ENCODE measurements around the gene CDADC1. TPM values are rescaled to one million over a fixed set of nuclear protein-coding genes. Genes with fewer than 3 reads are reported as not detected.

Gene CDADC1
- total RNA-seq, 1 experiment from 2014 or later = 17.6 TPM

DNA sequence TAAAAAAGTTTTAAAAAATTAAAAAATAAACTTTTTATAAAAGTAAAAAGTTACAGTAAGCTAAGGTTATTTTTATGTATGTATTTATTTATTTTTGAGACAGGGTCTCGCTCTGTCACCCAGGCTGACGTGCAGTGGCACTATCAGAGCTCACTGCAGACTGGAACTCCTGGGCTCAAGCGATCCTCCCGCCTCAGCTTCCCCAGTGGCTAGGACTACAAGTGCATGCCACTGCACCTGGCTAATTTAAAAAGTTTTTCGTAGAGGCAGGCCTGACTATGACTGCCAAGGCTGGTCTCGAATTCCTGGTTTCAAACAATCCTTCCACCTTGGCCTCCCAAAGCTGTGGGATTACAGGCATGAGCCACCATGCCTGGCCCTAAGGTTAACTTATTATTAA is 64.1 kb downstream of the CDADC1 start:
- CTCF ChIA-PET = no interaction called here
- no peaks in the 10 kb centered on the region for H4K20me1 ChIP-seq (ENCODE audit: low read length)
- no peaks in the 10 kb centered on the region for H3F3A ChIP-seq (ENCODE audit: low read length, unreplicated experiment)
- no peaks in the 10 kb centered on the region for H3K79me2 ChIP-seq (ENCODE audit: low read length)
- no peak for ATAC-seq
- H3K9ac ChIP-seq (ENCODE audit: low read length) = no peak overlapping the region
- no peaks in the 10 kb centered on the region for H3K27me3 ChIP-seq (ENCODE audit: low read length)
- TF ChIP-seq EZH2 (IDR thresholded peaks at IDR 0.05; ENCODE audit: low read length, unreplicated experiment) (no peak), CTCF (conservative IDR thresholded peaks at IDR 0.05; ENCODE audit: low read depth, low read length) (no peak), EZH2phosphoT487 (IDR thresholded peaks at IDR 0.05; ENCODE audit: borderline replicate concordance, low read length) (no peak)
- DNase-seq = no peak
- BruUV-seq (replicated peaks) = no TSS peak
- H3K36me3 ChIP-seq (ENCODE audit: low read depth, low read length) = no peaks in the 10 kb centered on the region
- H3K4me1 ChIP-seq (ENCODE audit: insufficient read depth, low read length) = peaks cover 23% of the 10 kb centered on the region
- no peaks in the 10 kb centered on the region for H3K9me2 ChIP-seq (replicated peaks; ENCODE audit: low read length)
- POLR2A ChIA-PET (ENCODE audit: unreplicated experiment) = no interaction called here
- no peak overlapping the region for H2AFZ ChIP-seq (ENCODE audit: low read length)
- H3K27ac ChIP-seq (ENCODE audit: low read length) = no peak overlapping the region
- H3K9me3 ChIP-seq (ENCODE audit: low read length) = no peaks in the 10 kb centered on the region
- no peak overlapping the region for H3K4me2 ChIP-seq (ENCODE audit: low read length)
- intact Hi-C loops (cut with micrococcal nuclease) = no loop called here
- no peak overlapping the region for H3K4me3 ChIP-seq (ENCODE audit: low read length)

DNA sequence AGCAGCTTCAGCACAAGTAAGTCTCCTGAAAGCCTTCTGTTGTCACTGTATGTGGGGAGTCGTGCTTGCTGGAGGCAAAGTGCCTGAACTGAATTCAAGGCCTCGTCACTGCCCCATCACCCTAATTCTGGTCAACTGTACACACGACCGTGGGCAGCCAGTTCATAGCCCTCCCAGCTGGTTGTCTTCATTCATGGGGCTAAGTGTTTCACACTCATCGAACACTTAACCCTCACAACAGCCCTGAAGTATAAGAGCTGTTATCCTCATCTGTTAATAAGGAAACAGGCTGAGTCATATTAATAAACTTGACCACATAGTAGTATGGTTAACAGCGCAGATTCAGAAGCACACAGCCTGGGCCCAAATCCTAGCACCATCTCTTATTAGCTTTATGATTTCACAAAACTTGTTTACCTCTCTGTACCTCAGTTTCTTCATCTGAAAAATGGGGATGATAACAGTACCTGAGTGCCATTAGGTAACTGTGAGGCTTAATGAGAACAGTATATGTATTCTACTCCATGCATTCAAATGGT is 66.7 kb downstream of the CDADC1 start:
- Histone ChIP-seq H3K27me3 (ENCODE audit: low read length) (no peaks in the 10 kb centered on the region), H3F3A (ENCODE audit: low read length, unreplicated experiment) (no peaks in the 10 kb centered on the region), H3K36me3 (ENCODE audit: low read depth, low read length) (no peaks in the 10 kb centered on the region), H3K9me3 (ENCODE audit: low read length) (no peaks in the 10 kb centered on the region), H3K79me2 (ENCODE audit: low read length) (no peaks in the 10 kb centered on the region), H3K9ac (ENCODE audit: low read length) (peak overlapping the region; percentile 62), H3K4me3 (ENCODE audit: low read length) (no peak overlapping the region), H3K9me2 (replicated peaks; ENCODE audit: low read length) (no peaks in the 10 kb centered on the region), H3K27ac (ENCODE audit: low read length) (peak overlapping the region; percentile 85), H2AFZ (ENCODE audit: low read length) (peak overlapping the region; percentile 66; the same call in 1 of the 2 replicates), H3K4me1 (ENCODE audit: insufficient read depth, low read length) (peaks cover 17% of the 10 kb centered on the region), H4K20me1 (ENCODE audit: low read length) (no peaks in the 10 kb centered on the region), H3K4me2 (ENCODE audit: low read length) (peak overlapping the region; percentile 68)
- no TSS peak for BruUV-seq (replicated peaks)
- intact Hi-C loops (cut with micrococcal nuclease) = no loop called here
- no peak for TF ChIP-seq EZH2 (IDR thresholded peaks at IDR 0.05; ENCODE audit: low read length, unreplicated experiment)
- no peak for TF ChIP-seq EZH2phosphoT487 (IDR thresholded peaks at IDR 0.05; ENCODE audit: borderline replicate concordance, low read length)
- TF ChIP-seq CTCF (conservative IDR thresholded peaks at IDR 0.05; ENCODE audit: low read depth, low read length) = no peak
- DNase-seq = peak; percentile 32
- peak; percentile 59 for ATAC-seq
- ChIA-PET POLR2A (ENCODE audit: unreplicated experiment) (no interaction called here), CTCF (interaction anchor here (1.0 kb wide), 2 partner anchors 122 to 129 kb away, joined by 3 to 11 read pairs; no protein-coding TSS in a partner anchor)

GRCh38 chr13:49315036-49315565 is 67.4 kb downstream of the CDADC1 start:
- H3K9me3 ChIP-seq (ENCODE audit: low read length) = no peaks in the 10 kb centered on the region
- H4K20me1 ChIP-seq (ENCODE audit: low read length) = no peaks in the 10 kb centered on the region
- no peaks in the 10 kb centered on the region for H3K27me3 ChIP-seq (ENCODE audit: low read length)
- DNase-seq (no peak), ATAC-seq (no peak)
- no peak overlapping the region for H3K9ac ChIP-seq (ENCODE audit: low read length)
- H2AFZ ChIP-seq (ENCODE audit: low read length) = no peak overlapping the region
- BruUV-seq (replicated peaks) = no TSS peak
- H3F3A ChIP-seq (ENCODE audit: low read length, unreplicated experiment) = no peaks in the 10 kb centered on the region
- intact Hi-C loops (cut with micrococcal nuclease) = no loop called here
- H3K79me2 ChIP-seq (ENCODE audit: low read length) = no peaks in the 10 kb centered on the region
- H3K9me2 ChIP-seq (replicated peaks; ENCODE audit: low read length) = no peaks in the 10 kb centered on the region
- CTCF ChIA-PET = no interaction called here
- H3K4me3 ChIP-seq (ENCODE audit: low read length) = no peak overlapping the region
- peaks cover 17% of the 10 kb centered on the region for H3K4me1 ChIP-seq (ENCODE audit: insufficient read depth, low read length)
- TF ChIP-seq EZH2phosphoT487 (IDR thresholded peaks at IDR 0.05; ENCODE audit: borderline replicate concordance, low read length) (no peak), CTCF (conservative IDR thresholded peaks at IDR 0.05; ENCODE audit: low read depth, low read length) (no peak), EZH2 (IDR thresholded peaks at IDR 0.05; ENCODE audit: low read length, unreplicated experiment) (no peak)
- no peak overlapping the region for H3K27ac ChIP-seq (ENCODE audit: low read length)
- POLR2A ChIA-PET (ENCODE audit: unreplicated experiment) = no interaction called here
- H3K4me2 ChIP-seq (ENCODE audit: low read length) = no peak overlapping the region
- H3K36me3 ChIP-seq (ENCODE audit: low read depth, low read length) = no peaks in the 10 kb centered on the region

Data from PC-3 (cell line).